Stimulated activated CD8-positive, alpha-beta memory T cell treated with anti-CD3 and anti-CD28 coated beads, Interleukin-2, amount 100 ng/mL, for 1 hour (primary cell): ENCODE data around the gene SLC41A1.

Experiments
- DNase-seq, 2 donors: peaks; one replicate each; pipeline ENCODE4 v3.0.0-alpha.2; 2020; ENCODE audit warnings: low read depth in 2 of 2

The SLC41A1 gene

DNA sequence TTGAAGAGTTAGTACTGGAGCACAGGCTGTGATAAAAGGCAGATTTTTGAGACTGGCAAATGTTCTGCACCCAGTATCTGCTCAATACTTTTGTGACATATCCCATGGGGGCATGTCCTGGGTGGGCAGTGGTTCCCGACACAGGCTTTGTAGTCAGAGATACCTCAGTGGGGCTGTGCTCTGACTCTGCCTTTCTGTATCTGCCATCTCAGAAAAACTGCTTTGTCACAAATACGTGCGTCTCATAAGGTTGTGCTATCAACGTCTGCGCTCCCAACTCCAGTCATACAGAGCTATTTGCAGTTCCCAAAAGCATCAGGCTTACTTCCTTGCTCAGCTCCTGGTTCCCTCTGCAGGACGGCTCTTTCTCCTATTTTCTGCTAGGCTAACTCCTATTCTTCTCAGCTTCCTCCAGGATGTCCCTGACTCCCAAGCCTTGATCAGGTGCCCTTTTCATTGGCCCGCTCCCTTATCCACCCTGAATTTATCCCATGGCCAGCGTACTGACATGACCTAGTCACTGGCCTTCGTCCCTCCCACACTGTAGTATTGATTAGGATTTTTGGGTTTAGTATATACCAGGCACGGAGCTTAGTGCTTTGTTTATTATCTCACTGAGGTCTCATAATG, 25.6 kb downstream of the SLC41A1 start:
- no peak for DNase-seq

DNA sequence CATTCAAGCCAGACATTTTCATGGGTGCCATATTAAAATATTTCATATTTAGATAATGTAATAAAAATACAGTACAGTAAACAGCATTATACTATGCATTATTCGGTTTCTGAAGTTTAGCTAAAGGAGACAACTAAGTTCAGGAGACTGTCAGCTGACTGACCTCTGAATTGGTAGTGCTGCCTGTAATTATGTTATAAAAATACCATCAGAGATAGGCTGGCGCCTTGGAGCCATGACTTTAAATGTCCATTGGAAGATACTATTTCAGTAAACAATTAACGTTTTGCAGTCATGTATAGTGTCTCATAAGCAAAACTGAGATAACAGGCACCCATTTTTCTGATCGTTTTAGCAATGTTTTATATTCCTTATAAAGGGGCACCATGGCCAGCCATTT, 26.4 kb downstream of the SLC41A1 start:
- no peak for DNase-seq

DNA sequence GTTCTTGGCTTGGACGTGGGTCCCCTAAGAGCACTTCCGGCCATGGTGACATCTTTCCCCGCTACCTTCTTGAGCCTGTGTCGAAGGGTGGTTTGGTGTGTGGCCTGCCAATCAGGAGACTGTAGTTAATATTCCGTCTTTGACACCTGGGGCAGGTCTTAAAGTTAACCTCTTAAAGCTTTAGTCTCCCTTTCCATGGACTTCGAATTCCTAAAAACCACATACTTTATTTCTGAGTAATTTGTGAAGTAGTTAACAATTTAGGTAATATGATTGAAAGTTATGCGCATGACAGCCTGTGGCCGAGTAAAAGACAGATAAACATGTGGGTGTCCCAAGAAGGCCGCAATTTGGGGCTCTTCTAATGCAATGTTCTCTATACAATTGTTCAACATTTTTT, 27.6 kb downstream of the SLC41A1 start:
- no peak for DNase-seq

DNA sequence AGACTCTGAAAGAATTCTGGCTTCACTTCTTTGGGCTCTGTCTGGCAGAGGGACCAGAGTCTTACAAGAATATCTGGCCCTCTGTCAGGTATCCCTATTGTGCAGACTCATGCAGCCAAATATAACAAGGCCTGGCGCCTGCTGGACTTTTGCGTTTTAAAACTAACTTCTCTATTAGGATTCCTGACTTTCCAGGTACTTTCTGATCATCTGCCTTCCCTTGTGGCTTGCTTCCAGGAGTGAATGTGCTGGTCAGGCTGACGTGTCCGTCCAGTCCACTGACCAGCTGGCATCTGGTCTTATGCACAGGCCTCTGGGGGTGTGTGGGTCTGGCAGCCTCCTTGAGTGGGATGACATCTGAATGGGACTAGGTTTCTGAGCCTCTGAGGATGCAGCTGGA, 29.1 kb downstream of the SLC41A1 start:
- no peak for DNase-seq

DNA sequence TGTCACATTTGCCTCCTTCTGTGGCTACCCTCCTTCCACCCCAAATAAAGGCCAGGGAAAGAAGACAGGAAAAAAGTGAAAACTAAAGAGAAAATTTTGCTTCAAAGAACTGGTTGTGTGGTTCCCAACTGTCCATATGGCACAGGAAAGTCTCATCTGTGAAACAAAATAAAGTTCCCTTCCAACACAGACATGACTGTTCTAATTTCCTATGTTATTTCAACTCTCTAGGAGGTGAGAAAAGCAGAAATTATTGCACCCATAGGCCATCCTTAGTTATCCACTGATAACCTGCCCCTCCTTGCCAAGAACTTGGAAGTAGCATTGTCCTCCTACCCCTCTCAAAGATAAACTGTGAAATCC, 29.6 kb downstream of the SLC41A1 start:
- DNase-seq = no peak

DNA sequence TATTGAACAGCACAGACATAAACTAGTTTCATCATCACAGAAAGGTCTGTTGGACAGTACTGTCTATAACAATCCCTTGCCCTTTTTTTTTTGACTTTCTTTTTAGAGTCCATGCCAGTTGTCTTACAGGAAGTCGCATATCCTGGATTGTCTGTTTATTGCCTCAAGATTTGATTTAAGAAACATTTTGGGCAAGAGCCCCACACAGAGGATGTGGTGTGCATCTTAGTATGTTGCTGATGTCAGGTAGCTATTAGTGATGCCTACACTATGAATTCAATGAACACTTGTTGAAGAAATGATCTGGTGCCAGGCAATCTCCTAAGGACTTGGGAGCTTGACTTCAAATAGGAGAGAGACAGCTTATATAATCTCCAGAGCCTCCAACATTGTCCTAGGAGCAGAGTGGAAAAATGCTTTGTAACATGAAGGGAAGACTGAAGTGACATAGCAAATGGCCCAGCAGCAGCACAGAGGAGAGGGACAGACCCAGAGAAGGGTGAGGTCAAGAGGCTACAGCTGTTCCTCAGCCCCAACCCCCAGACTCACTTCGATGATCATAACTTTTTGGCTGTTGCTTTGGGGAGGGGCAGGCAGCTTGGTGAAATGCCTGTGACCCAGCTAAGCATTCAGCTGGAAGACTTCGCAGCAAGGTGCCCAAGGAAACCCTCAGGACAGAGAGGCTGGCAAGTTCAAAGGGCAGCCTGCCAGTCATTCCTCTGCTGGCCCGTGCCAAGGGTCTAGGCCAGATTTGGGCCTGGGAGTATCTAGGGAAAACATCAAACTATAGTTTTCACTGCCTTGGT, 30.2 kb downstream of the SLC41A1 start:
- no peak for DNase-seq

DNA sequence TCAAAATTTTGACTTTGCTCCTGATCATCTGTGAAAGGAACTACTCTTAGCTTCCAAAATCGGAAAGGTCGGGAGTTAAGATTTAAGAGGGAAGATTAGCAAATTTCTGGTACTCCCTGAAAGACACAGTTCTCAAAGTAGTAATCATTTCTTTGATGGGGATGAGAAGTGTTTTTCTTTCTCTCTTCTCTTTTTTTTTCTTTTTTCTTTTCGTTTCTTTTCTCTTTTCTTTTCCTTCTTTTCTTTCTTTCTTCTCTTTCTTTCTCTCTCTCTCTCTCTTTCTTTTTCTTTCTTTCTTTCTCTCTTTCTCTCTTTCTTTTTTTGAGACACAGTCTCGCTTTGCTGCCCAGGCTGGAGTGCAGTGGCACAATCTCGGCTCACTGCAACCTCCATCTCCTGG, 32.7 kb downstream of the SLC41A1 start:
- no peak for DNase-seq

DNA sequence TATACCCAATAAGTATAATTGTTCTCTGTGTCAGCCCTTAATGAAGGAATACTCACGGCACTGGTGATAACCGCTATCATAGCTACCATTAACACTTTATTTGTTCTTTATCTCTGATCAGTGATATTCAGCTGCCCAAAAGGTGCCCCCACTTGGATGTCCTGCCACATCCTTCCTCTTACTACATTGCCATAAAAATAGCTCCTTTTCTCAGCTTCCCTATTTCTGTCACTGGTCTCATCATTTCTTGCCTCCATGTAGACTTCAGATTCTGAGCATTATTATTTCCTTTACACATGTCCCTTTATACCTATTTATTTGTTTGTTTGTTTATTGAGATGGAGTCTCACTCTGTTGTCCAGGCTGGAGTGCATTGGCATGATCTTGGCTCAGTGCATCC, 35.0 kb downstream of the SLC41A1 start:
- DNase-seq = no peak

DNA sequence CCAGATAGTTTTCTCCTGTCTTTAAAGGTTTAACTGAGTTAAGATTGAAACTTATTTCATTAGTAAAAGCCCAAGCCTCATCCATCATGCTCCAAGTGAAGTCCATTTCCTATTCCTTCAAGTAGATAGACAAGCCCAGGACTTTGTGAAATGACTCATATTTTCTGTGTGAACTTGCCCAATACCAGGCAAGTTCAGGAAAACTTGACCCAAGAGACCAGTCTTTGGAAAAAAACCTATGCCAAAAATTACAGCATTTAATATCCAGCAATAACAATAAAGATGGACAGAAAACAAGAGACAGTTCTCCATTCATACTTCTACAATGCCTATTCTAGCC, 37.3 kb downstream of the SLC41A1 start:
- no peak for DNase-seq

DNA sequence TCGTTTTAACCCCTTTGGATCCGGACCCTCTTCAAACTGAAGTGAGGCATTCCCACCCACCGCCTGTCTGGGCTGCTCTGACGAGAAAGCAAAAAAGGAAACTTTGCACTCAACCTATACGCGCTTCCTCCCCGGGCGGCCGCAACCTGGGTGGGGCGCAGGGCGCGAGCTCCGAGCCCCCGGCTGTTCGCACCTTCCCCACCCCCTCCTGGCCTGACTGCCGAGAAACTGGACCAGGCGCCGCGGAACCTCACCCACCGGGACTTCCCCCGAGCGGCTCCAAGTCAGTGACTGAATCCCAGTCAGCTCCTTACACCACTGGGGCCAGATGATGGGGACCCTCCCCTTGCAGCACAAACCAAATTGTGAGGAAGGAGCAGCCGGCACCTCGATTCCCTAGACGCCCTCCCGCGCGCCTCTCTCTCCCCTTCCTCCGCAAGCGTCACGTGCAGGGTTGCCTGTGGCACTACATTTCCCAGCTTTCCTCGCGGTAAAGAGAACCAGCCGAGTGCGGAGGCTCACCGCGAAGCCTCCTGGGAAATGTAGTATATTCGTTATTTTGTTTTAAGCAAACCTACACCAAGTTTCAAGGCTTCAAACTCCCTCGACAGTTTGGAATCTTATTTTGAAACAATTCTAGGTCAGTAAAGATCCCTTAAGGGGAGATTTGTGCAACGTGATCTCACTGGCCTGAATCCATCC, 37.8 kb downstream of the SLC41A1 start, which contains the start of gene RAB29:
TSS of gene RAB29 (minus strand) at position 468 of the 702 bp plus-strand sequence. CDS start 526 bp downstream, outside the sequence.
- peak; percentile 61 to 78 for DNase-seq

DNA sequence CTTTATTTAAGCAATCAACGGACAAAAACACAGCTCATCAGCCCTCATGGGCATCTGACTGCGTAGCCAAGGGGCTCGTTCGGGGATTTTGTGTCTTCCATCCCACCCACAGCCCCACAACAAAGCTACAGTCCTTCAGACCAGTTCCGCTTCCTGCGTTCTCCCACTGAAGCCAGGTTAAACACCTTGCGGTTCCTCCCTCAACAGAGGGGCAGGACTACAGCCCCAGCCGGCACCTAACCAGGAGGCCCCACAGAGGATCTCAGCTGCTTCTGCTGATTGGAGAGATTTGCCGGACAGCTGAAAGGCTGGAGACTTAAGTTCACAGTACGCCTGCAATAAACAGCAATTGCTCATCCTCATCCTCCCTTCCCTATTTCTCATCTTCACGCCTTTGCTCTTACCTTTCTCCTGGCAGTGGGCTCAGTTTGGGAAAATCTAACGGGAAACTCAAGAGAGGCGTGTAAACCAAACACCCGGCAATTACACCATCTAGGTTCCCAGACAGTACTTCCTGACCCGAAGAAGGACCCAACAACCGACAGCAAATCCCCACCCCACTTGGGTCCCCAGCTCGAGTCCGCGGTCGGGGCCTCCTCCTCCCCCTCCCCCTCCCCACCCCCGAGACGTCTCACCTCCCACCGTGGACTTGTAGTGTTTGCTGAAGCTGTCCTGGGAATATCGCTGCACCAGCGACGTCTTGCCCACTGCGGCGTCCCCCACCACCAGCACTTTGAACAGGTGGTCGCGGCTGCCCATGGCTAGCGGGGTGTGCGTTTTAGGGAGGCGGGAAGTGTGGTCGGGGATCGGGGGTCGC, 38.6 kb downstream of the SLC41A1 start:
- peak; percentile 7 to 9 for DNase-seq

DNA sequence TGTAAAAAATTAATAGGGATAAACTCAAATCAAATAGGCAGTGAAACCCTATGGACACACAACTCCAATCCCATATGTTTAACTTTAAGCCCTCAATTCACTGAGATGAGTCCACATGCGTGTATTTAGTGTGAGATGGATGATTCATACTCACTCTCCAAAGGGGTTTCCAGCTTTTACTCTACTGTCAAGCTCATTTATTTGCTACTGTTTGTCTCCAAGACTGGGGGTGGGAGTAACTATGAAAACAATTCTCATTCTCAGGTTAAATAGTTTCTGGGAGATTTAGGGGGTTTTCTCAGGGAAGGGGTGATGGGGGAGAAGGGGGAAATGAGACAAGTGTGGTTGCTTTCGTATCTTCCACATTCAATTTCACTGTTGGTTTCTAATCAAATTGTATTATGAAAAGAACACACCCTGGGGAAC, 40.4 kb downstream of the SLC41A1 start:
- DNase-seq = no peak

DNA sequence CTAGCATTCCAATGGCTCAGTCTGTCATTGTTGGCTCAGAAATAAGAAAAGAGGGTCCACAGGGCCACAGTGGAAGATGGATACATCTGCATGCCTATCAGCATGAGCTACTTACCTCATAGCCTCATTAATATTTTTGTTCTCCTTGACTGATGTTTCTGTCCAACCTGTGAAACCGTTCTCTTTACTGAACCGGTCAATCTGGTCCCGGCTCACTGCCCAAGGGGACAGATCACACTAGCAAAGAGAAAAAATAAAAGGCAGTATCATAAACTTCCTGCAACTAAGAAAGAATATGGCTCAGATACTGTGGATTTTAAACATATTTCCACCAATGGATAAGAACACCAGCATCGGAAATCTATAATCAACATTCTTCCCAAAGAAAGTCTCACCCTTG, 42.4 kb downstream of the SLC41A1 start:
- no peak for DNase-seq

DNA sequence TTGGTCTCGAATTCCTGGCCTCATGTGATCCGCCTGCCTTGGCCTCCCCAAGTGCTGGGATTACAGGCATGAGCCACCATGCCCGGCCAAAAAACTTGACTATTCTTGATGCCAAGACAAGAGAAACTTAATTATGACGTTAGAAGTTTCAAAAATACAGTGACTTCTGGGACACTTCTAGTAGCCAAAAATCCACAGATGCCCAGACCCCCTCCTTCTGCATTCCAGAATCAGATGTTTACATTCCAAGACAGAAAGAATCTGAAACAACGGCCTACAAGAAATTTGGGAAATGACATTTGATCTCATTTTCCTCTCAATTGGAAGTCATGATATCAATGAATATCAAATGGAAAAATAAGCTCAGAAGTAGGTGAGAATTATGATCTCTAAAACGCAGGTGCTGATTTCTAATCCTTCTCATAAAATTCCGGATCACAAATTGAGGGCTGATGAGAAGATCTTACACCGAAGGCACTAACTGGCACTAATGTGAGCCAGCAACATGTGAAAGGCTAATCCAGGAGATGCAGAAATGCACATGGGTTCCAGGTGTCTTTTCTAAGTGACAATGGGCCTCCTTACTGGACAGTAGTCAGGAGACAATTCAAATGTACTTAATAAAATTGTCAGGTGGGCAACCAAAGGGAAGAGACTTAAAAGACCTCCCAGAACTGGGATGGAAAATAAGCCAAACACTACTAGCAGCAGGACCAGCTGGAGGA, 43.2 kb downstream of the SLC41A1 start:
- DNase-seq = no peak

DNA sequence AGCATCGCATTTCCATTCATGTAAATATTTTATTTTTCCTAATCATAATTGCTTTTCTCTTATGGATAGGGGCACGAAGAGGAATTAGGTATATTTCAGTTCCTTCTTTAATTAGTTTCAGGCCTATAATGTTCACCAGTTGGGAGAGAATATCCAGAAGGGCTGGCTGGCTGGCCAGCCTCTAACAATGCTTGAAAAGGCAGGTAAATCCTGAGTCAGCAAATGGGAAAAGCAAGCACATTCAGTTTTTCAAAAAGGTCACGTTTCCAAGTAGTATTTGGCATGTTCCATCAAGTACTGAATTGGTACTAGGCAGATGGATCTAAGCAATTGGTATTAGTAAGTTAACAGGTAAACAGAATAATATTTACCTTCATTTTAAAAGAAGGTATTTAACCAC, 45.8 kb downstream of the SLC41A1 start:
- DNase-seq = no peak

DNA sequence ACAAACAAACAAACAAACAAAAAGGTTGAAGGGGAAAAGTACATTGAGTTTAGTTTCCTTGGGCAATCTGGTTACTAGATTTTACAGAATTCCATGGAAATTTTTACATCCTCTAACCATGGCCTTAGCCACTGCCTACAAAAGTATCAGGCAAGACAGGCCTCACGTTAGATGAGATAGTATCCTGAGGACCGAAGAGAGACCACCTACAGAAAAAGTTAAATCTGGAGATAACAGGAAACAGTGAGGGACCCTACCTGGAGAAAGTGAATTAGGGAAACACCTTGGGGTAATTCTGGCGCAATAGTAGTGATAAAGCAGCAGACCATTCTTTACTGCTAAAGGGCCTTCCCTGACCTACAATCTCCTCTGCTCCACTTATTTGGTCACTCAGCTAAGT, 46.4 kb downstream of the SLC41A1 start:
- DNase-seq = no peak

DNA sequence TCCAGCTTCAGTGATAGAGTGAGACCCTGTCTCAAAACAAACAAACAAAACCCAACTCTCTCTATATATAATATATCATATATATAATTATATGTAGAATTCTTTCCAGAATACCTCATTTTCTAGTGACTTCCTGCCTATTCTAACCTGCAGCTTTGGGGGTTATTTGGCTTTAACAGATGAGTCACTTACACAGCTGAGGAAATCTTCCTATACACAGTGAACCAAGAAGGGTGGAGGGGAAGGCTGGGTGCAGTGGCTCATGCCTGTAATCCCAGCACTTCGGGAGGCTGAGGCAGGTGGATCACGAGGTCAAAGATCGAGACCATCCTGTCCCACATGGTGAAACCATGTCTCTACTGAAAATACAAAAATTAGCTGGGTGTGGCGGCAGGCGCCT, 47.0 kb downstream of the SLC41A1 start:
- no peak for DNase-seq

DNA sequence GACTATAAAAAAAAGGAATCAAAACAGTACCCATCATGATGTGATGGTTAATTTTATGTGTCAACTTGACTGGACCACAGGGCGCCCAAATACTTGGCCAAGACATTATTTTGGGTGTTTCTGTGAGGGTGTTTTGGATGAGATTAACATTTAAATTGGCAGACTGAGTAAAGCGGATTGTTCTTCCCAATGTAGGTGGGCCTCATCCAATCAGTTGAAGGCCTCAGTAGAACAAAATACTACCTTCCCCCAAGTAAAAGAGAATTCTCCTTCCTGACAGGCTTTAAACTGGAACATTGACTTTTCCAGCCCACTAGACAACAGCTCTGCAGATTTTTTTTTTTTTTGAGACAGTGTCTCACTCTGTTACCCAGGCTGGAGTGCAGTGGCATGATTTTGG, 48.4 kb downstream of the SLC41A1 start:
- DNase-seq = no peak

DNA sequence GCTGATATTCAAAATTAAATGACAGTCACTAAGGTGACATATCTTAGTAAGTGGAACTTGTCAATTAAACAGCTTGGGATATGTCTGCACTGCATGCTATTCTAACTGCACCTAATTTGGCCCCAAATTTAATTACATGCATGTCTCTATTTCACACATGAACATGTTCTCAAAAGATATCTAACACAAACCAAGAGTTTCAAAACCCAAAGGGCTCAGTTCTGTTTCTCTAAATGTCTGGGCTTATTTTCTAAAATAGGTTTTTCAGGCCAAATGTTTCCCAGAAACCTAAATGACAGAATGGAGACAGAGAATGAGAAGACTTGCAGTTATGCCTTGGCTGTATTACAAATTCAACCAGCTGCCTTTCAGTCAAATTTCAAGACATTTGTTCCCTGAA, 49.0 kb downstream of the SLC41A1 start:
- no peak for DNase-seq

DNA sequence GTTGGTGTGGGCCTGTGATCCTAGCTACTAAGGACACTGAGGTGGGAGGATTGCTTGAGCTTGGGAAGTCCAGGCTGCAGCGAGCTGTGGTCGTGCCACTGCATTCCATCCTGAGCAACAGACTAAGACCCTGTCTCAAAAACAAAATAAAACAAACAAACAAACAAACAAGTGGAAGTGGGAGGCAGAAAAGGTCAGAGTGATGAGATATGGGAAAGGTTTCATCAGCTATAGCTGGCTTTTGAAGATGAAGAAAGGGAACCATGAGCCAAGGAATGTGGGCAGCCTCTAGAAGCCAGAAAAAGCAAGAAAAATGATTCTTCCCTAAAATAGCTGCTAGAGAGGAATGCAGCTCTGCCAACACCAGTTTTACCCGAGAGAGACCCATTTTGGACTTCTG, 52.4 kb downstream of the SLC41A1 start:
- no peak for DNase-seq

DNA sequence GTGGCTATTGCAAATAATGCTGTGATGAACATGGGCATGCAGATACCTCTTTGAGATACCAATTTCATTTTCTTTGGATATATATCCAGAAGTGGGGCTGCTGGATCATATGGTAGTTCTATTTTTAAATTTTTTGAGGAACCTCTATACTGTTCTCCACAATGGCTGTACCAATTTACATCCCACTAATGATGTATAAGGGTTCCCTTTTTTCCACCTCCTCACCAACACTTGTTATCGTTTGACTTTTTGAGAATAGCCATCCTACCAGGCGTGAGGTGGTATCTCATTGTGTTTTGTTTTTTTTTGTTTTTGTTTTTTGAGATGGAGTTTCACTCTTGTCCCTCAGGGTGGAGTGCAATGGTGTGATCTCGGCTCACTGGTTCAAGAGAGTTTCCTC, 56.4 kb downstream of the SLC41A1 start:
- DNase-seq = no peak

DNA sequence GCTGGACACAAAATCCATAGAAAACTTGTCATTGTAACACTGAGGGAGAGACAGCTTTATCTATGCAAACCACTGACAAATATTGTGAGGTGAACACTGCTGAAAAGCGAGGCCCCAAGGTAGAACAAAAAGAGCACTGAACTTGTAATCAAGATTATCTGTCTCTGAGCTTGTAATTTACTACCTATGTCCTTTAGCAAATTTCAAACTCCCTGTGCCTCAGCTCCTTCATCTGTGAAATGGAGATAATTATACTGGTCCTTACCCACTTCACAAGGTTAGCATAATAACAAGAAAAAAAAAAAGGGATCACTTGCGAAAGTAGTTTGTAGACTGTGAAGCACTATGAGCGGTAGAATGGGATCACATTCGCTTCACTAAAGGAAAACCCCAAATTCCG, 58.1 kb downstream of the SLC41A1 start:
- DNase-seq = no peak
